ENCODE measurements around the gene KLHDC8A. TPM values are rescaled to one million over a fixed set of nuclear protein-coding genes. Genes with fewer than 3 reads are reported as not detected.
"Not testable (repeated sequence)": the region's sequence is repeated elsewhere in the genome, so short reads cannot be mapped to it uniquely, and the experiment has no call there.

The KLHDC8A gene
- total RNA-seq, 1 donor from 2014 or later = not detected

- Histone ChIP-seq H3K27me3 (no peaks in the 10 kb centered on the region), H3K36me3 (no peaks in the 10 kb centered on the region), H3K27ac (no peak overlapping the region), H3K9me3 (no peaks in the 10 kb centered on the region), H3K4me3 (no peak overlapping the region), H3K4me1 (no peaks in the 10 kb centered on the region)
- intact Hi-C loops (cut with DNase I) = no loop called here
- no peak for DNase-seq (ENCODE audit: low spot score in 2 of 2)
- no peak for TF ChIP-seq CTCF (IDR thresholded peaks at IDR 0.05)
Observed at GRCh38 chr1:205392650-205393049, 35.9 kb upstream of the KLHDC8A start.

GRCh38 chr1:205391386-205391785, 34.7 kb upstream of the KLHDC8A start:
- intact Hi-C loops (cut with DNase I) = no loop called here
- TF ChIP-seq CTCF (IDR thresholded peaks at IDR 0.05) = no peak
- H3K4me1 ChIP-seq = no peaks in the 10 kb centered on the region
- H3K9me3 ChIP-seq = no peaks in the 10 kb centered on the region
- no peak overlapping the region for H3K27ac ChIP-seq
- H3K4me3 ChIP-seq = no peak overlapping the region
- no peak for DNase-seq (ENCODE audit: low spot score in 2 of 2)
- no peaks in the 10 kb centered on the region for H3K36me3 ChIP-seq
- H3K27me3 ChIP-seq = no peaks in the 10 kb centered on the region

- intact Hi-C loops (cut with DNase I) = no loop called here
- Histone ChIP-seq H3K9me3 (no peaks in the 10 kb centered on the region), H3K36me3 (no peaks in the 10 kb centered on the region), H3K27ac (no peak overlapping the region), H3K4me3 (no peak overlapping the region), H3K27me3 (no peaks in the 10 kb centered on the region), H3K4me1 (no peaks in the 10 kb centered on the region)
- TF ChIP-seq CTCF (IDR thresholded peaks at IDR 0.05) = no peak
- no peak for DNase-seq (ENCODE audit: low spot score in 2 of 2)
Observed at GRCh38 chr1:205387845-205388244, 31.1 kb upstream of the KLHDC8A start.

- H3K27ac ChIP-seq; DNase-seq (ENCODE audit: low spot score in 2 of 2); H3K27me3 ChIP-seq; H3K4me1 ChIP-seq; H3K9me3 ChIP-seq; H3K36me3 ChIP-seq; H3K4me3 ChIP-seq; intact Hi-C loops (cut with DNase I): not testable (repeated sequence)
Observed at GRCh38 chr1:205382990-205383389, 26.3 kb upstream of the KLHDC8A start.

- intact Hi-C loops (cut with DNase I) = no loop called here
- no peaks in the 10 kb centered on the region for H3K36me3 ChIP-seq
- H3K4me3 ChIP-seq = no peak overlapping the region
- H3K27ac ChIP-seq = no peak overlapping the region
- H3K9me3 ChIP-seq = no peaks in the 10 kb centered on the region
- no peak for DNase-seq (ENCODE audit: low spot score in 2 of 2)
- H3K4me1 ChIP-seq = no peaks in the 10 kb centered on the region
- TF ChIP-seq CTCF (IDR thresholded peaks at IDR 0.05) = no peak
- no peaks in the 10 kb centered on the region for H3K27me3 ChIP-seq
Observed at GRCh38 chr1:205382561-205382960, 25.8 kb upstream of the KLHDC8A start.

GRCh38 chr1:205381305-205381704, 24.6 kb upstream of the KLHDC8A start:
- Histone ChIP-seq H3K27ac (no peak overlapping the region), H3K27me3 (no peaks in the 10 kb centered on the region), H3K4me3 (no peak overlapping the region), H3K36me3 (no peaks in the 10 kb centered on the region), H3K9me3 (no peaks in the 10 kb centered on the region), H3K4me1 (no peaks in the 10 kb centered on the region)
- intact Hi-C loops (cut with DNase I) = no loop called here
- DNase-seq (ENCODE audit: low spot score in 2 of 2) = no peak
- TF ChIP-seq CTCF (IDR thresholded peaks at IDR 0.05) = no peak

Data from ascending aorta (tissue), 2 donors.